GM21381 (cell line): ENCODE data around the gene USP37.

Experiments
- ATAC-seq: cut with Tn5 transposase; IDR thresholded peaks from one replicate; pipeline ENCODE4 v1.9.1; 2021; ENCODE audit warnings: mild to moderate bottlenecking, moderate library complexity; ENCODE audit not compliant: unreplicated experiment

Gene USP37

GRCh38 chr2:218479595-218479994 is 88.6 kb downstream of the USP37 start:
- ATAC-seq: no peak

- no peak for ATAC-seq
Measured at GRCh38 chr2:218478544-218478943, 89.6 kb downstream of the USP37 start.

- no peak for ATAC-seq
Measured at GRCh38 chr2:218477247-218477646, 90.9 kb downstream of the USP37 start.

- no peak for ATAC-seq
Measured at GRCh38 chr2:218476676-218477075, 91.5 kb downstream of the USP37 start.

GRCh38 chr2:218474527-218474926 is 93.6 kb downstream of the USP37 start:
- no peak for ATAC-seq

GRCh38 chr2:218472988-218473387 is 95.2 kb downstream of the USP37 start:
- ATAC-seq: no peak

GRCh38 chr2:218471982-218472381 is 96.2 kb downstream of the USP37 start:
- no peak for ATAC-seq

- no peak for ATAC-seq
Measured at GRCh38 chr2:218471036-218471435, 97.1 kb downstream of the USP37 start.

- ATAC-seq: no peak
Measured at GRCh38 chr2:218470448-218470847, 97.7 kb downstream of the USP37 start.

- ATAC-seq: no peak
Measured at GRCh38 chr2:218465987-218466633, 102.0 kb downstream of the USP37 start.

- ATAC-seq: no peak
Measured at GRCh38 chr2:218458598-218458997, 109.6 kb downstream of the USP37 start.

GRCh38 chr2:218456849-218457248 is 111.3 kb downstream of the USP37 start:
- no peak for ATAC-seq

GRCh38 chr2:218452079-218452478 is 116.1 kb downstream of the USP37 start:
- no peak for ATAC-seq

GRCh38 chr2:218448934-218449333 is 119.2 kb downstream of the USP37 start:
- ATAC-seq: no peak

GRCh38 chr2:218447072-218447471 is 121.1 kb downstream of the USP37 start:
- ATAC-seq: no peak

GRCh38 chr2:218446547-218446946 is 121.6 kb downstream of the USP37 start:
- no peak for ATAC-seq

GRCh38 chr2:218445602-218446001 is 122.5 kb downstream of the USP37 start:
- ATAC-seq: no peak

- ATAC-seq: no peak
Measured at GRCh38 chr2:218444692-218445357, 123.3 kb downstream of the USP37 start.

- no peak for ATAC-seq
Measured at GRCh38 chr2:218438596-218438995, 129.6 kb downstream of the USP37 start.

GRCh38 chr2:218437969-218438368 is 130.2 kb downstream of the USP37 start:
- no peak for ATAC-seq

- ATAC-seq: no peak
Measured at GRCh38 chr2:218436992-218437391, 131.2 kb downstream of the USP37 start.
